NCI-H146 treated with DMSO at 0.1 percent for 48 hours (cell line): ENCODE measurements around the gene MTPN.
A peak's percentile ranks its signal among the peaks of the same experiment; 100 is the strongest.

ENCODE experiments used
- DNase-seq: peaks from one replicate; lab custom pipeline; 2025; ENCODE audit not compliant: unreplicated experiment; lab: John Stamatoyannopoulos, UW

The MTPN gene

DNA sequence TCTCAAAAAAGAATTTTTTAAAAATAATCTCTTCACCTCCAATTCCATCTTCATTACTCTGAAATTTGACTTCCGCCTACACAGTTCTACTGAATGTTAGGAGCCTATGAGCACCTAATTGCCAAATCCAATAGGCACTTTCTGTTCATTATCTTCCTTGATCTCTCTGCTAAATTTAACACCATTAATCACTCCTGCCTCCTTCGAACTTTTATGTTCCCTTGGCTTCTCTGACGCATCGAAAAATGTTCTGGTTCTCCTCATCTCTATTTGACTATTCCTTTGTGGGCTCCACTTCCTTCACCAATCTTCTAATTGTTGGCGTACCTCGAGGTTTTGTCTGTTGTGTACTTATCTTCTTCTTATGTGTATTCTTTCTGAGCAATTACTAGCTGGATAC is 87.3 kb downstream of the MTPN start:
- DNase-seq, result no peak

DNA sequence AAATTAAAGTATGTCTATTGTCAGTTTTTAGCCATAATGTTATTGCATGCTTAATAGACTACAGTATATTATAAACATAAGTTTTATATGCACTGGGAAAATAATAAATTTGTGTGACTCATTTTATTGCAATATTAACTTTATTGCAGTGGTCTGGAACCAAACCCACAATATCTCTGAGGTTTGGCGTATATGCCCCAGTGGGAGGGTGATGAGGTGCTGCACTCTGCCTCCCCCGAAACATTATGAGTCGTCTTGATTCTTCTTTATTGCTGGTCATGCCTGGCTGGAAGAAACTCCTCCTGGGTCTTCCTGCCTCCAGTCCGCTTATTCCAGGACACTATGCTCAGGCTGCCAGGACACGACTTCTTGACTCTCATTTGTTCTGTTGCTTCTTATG is 88.4 kb downstream of the MTPN start:
- DNase-seq, result no peak

DNA sequence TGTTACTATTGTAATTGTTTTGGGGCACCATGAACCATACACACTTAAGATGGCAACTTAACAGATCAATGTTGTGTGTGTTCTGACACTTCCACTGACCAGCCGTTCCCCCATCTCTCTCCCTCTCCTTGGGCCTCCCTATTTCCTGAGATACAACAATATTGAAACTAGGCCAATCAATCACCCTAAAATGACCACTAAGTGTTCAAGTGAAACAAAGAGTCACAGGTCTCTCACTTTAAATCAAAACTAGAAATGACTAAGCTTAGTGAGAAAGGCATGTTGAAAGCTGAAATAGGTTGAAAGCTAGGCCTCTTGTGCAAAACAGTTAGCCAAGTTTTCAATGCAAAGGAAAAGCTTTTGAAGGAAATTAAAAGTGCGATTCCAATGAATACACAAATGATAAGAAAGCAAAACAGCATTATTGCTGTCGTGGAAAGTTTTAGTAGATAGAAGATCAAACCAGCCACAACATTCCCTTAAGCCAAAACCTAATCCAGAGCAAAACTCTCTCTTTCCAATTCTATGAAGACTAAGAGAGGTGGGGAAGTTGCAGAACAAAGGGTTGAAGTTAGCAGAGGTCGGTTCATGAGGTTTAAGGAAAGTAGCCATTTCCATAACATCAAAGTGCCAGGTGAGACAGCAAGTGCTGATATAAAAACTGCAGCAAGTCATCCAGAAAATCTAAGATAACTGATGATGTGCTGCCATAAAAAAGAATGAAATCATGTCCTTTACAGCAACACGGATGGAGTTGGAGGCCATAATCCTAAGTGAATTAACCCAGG is 90.6 kb downstream of the MTPN start:
- DNase-seq, result no peak

DNA sequence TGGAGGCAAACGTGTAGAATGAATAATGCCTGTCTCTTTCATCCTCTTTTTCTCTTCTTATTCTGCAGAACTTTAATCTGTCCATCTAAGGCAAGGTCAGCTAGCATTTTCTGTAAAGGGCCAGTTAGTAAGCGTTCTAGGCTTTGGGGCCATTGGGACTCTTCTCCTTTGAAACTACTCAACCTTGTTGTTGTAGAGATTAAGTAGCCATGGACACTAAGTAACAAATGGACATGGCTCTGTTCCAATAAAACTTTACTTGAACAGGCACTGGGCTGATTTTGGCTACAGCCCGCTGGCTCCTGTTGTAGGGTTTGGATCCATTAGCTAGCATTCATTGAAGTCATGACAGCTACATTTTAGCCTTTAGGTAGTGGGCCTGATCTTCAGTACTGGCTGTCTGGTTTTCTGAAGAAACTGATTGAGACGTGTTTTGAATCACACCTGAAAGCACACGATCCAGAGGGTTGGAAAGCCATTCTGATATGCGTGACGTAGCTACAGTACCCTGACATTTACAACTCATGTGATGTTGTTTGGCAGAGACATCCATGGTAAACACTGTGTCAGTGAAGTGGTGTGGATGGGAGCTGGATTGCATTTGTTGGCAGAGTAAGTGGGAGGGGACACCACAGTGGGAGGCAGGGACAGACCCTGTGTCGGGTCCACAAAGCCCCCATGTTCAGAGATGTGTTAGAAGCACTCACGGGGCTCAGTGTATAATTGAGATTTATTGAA is 92.5 kb downstream of the MTPN start:
- no peak for DNase-seq

DNA sequence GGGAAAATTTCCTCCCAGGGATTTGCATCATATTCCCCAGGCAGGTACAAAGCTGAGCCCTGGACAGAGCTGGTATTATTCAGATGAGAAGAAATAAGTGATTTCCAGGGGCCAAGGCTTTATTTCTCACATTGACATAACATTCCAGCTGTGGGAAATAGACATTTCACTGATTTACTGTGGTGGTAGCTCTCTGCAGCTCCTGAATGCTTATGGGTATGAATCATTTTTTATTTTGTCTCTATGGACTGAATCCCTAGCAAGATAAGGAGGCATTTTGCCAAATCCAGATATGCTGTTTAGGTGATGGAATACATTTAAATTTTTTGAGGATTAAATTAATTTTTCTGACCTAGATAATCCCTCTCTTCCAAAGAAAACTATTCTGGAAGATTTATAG is 97.9 kb downstream of the MTPN start:
- no peak for DNase-seq

DNA sequence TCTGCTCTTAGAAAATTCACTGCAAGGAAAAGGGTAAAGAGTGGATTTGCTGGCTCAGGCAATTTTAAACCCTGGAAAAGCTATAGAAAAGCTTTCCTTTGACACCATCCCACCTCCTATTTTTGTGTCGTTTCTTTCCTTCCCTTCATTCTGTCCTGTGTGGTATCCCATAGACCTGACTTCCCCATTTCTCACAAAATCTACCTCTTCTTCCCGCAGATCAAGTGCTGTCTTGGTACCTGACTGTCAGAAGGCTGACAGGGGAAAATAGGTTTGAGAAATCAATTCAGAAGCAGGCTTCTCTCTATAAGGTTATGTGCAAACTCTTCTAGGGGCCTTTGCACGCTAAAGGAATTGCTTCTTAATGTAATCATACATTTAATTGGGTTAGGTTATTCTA is 98.9 kb downstream of the MTPN start:
- no peak for DNase-seq

DNA sequence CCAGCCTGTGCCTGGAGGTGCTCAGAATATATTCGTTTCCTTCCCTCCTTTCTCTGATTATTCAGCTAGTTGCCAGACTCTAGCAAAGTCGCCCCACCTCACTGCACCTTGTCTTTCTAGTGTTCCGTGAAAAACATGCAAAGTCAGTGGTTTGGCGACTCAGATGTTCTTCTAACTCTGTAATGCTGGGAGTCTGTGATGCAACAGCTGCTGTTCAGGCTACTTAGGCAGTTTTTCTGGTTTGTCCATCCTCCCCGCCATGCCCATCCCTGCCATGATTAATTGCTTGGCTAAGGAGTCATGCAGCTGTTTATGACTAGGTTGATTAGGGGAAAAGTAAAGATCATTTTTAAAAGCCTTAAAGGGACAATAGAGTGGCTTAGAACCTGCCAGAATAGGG is 99.4 kb downstream of the MTPN start:
- peak; percentile 24 for DNase-seq
